DMS53 (cell line): Measurements from ENCODE around the gene TMEM255A.
A peak's percentile ranks its signal among the peaks of the same experiment; 100 is the strongest.

Source experiments
- DNase-seq: peaks from one replicate; lab custom pipeline; 2025; lab: John Stamatoyannopoulos, UW

Gene TMEM255A

DNA sequence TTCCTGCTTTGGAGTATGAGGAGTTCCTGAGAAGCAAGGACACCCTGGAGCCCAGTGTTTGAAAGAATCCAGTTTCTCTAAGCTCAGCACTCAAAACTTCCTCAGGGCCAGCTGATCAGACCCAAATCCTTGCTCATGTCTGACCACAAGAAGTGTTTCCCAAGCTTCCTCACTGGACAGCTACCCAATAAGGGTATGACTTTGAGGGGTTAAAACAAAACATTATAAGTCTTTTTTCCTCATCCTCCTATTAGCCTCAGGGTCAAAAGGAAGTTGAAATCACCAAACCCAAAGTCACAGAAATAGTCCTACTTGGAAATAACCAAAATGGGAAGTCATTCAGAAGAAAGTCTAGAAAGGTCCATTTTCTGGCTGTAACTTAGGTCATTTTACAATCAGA is 46.9 kb downstream of the TMEM255A start:
- no peak for DNase-seq

DNA sequence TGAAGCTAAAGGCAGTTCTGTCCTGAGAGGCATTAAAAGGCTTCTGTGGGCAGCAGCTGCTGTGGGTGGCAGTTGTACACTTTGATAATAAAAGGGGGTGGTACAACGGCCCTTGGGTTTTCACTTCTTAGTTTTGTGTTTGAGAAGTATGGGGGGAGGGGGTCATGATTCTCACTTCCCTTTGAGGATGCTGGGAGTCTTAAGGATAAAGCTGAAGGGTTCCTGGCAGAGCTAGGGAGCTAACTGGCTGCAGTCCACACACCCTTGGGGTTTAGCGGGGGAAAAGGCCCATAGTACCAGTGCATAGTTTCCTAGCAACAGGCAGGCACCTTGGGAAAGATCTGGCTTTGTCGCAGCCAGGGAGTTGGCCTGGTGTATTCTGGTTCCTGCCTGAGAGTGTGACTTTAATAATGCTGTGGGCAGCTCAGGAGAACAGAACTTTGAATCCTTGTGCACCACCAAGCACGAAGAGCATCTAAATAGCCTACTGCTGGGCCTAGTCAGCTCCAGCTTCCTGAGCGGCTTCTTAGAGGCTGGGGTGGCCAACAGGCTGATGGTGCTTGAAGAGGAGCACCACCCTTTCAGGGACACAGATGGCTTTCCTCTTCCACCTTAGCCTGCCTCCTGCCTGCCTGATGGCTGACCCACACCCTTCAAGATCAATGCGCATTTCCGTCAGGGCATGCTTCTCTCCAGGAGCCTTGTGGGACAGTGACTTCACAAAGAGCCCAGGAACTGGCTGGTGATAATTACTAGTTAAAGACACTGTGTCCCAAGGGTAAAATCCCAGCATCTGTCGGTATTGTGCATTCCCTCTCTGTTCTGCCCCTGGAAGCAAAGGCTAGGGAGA is 48.2 kb downstream of the TMEM255A start:
- no peak for DNase-seq

DNA sequence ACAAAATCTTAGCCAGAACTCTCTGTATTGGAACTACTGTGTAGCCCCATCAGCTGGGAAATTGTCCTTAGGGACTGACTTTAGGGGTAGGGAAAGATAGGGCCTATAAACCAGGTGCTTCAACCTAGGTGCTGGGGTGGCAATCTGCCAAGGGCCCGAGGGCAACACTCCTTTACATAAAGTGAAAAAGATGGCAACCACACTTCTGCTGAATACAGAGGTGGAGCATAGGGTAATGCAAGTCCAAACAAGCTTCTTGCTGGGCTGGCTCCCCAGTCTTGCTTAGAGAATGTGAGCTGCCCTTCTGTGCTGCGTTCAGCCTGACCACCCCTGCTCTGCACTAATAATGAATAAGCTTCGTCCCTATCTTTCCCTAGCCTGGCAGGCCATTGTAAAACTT is 50.9 kb downstream of the TMEM255A start:
- peak; percentile 22 for DNase-seq

DNA sequence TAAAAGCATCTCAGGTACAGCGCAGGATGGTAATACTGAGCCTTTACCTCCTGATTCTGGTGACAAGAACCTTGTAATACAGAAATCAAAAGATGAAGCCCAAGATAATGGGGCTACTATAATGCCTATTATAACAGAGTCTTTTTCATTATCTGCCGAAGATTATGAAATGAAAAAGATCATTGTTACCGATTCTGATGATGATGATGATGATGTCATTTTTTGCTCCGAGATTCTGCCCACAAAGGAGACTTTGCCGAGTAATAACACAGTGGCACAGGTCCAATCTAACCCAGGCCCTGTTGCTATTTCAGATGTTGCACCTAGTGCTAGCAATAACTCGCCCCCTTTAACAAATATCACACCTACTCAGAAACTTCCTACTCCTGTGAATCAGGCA is 57.5 kb downstream of the TMEM255A start:
- DNase-seq: no peak

DNA sequence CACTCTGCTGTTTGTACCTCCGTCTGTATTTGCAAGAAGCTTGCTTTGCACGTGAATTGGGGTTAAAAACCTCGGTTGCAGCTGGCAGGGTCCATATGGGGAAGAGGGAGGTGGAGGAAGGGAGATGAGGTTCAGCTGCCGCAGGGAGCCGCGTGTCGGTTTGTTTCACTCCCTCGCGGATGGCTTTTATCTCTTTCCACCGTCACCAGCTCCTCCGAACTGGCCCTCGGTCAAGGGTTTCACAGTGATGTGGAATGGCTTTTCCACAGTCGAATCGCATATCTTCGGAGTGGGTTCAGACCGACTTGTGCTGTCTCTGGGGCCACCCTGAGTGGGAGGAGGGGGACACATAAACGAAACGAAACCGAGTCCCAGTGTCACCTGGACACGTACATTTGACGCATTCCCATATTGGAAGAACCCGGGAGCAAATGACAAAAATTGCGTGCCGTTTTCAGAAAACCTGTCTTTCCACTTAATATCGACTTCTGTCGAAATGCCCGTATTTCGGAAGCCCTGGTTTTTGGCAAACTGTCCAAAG is 59.7 kb downstream of the TMEM255A start:
- DNase-seq: peak; percentile 74

DNA sequence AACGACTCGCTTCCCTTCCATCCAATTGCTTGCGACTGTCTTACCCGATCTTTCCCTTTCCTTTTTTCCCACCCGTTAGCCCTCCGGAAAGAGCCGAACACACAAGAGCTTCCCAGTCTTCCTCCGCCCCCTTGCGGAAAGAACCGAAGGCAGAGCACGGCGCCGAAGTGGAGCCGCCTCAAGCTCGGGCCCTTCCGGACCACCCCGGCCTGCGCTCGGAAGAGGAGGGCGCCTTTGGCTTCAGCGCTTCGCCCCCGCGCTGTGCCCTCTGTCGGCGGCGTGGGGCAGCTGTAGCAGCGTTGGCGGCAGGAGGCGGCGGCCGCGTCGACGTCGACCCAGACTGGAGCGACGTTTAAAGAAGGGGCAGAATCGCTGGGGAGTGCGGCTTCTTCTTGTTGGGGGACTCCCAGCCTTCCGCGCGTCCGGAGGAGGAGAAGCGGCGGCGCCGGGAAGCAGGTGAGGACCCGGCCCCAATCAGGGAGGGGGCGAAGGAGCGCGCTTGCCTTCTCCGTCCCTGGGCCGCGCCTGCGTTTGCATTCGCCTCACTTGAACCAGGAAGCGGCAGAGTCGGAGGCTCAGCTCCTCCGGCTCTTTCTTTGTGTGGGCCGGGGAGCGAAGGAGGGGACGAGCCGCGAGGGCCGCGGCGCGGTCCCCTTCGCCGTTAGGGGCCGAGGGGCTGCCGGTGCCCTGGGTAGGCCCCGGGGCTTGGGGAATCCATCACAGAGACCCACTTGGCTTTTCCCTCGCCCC is 60.6 kb downstream of the TMEM255A start, which contains the start of gene ZBTB33:
ZBTB33 (plus strand) TSS at position 291 of the 750 bp plus-strand sequence. CDS start 2,604 bp downstream, outside the sequence.
- DNase-seq: peak; percentile 98

DNA sequence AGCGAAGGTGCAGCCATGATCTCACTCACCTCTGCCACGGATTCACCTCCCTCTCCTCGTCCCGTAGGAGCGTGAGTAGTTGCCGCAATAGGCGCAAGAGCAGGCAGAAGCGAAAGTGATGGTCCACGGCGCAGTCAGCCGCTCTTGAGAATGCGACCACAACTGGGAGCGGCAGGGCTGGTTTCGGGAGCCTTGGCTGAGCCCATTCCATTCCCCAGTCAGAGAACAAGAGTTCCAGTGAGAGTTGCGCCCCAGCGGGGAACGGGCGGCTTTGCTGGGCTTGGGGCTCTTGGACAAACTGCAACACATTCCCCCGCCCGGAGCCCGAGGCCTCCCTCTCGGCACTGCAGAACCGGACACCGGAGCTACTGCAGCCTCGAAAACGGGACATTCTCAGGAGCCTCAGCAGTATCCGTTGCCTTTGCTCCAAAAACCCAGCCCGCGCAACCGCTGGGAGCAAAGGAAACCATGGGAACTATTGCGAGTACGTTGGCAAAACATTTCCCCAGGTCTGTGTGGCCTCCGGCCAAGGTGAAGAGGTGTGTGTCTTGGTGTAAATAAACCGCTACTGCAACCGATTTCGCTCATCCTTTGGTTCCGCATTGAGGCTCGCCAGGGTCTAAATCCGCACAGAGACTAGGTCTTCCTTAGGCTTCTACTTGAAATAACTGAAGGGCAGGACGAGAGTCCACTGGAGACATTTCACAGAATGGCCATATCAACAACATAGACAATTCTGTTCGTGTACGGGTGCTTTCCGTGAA is 66.3 kb downstream of the TMEM255A start:
- peak; percentile 93 for DNase-seq

DNA sequence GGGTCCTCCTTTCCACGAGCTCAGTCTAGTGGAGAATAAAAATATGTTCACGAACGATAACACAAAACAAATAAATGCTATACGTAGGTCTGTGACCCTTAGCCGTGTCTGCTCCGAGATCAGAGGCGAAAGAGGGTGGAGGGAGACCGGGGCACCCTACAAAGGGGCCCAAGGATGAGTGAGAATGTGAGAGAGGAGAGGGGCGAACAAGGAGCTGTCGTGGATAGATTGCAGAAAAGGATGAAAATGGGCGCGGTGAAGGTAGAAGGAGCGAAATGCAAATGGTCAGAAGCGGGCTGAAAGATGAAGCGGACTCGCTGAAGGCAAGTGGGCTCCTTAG is 66.9 kb downstream of the TMEM255A start:
- DNase-seq: no peak

DNA sequence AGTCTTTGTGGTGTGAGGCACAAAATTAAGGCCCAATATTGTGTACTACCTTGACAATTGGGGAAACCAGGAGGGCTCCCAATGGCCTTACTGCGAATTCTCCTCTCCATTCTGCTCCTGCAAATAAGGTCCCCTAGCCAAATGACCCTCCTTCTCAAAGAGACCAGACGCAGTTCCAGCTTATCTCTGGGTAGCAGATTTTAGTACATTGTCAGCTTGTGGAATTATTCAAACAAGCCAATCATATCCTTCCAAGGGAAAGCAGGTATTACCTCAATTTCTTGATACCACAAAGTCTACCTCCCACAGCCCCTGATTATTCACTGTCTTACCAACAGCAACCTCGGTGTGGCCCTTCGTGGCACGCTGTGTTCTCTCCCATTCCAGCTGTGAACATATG is 68.4 kb downstream of the TMEM255A start:
- DNase-seq: no peak

DNA sequence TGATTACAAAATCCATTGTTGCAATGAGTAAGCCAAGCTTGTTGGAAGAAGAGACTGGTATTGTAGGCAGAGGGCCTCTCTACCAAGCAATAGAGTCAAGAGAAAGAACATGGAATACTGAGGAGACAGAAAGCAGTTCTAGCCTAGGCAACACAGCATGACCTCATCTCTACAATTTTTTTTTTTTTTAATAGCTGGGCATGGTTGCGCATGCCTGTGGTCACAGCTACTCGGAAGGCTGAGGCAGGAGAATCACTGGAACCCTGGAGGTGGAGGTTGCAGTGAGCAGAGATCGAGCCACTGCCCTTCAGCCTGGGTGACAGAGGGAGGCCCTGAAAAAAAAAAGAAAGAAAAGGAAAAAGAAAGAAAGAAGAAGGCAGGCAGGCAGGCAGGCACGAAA is 72.3 kb downstream of the TMEM255A start:
- no peak for DNase-seq

DNA sequence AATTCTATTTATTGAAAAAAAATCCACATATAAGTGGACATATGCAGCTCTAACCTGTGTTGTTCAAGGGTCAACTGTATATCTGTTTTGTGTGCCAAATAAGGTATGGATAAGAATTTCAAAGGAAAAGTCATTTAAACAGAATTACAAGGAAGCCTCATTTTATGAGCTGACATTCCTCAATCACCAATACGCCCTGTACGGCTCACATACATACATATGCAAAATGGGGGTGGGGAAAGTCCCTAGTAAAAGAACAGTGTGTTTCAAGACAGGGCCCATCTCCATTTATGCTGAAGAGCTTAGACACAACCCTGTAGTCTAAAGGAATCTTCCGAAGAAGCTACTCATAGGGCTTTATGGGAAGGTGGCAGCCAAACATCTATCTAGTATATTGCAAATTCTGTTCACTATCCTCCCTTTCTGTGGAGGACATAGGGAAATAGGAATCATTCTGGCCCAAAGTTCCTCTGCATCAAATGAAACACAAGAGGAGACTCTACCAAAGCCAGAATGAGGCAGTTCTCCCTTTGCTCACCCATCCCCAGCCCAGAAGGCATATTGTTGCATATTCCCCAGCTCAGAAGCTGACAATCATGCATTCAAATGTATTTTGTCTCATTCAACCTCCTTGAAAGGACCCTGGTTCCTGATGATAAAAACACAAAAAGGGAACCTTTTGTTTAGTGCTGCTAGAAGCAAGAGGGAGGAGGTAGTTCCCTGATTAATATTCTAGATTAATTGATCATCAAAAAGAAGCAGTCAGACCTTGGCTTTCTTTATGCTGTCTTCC is 74.4 kb downstream of the TMEM255A start:
- no peak for DNase-seq

DNA sequence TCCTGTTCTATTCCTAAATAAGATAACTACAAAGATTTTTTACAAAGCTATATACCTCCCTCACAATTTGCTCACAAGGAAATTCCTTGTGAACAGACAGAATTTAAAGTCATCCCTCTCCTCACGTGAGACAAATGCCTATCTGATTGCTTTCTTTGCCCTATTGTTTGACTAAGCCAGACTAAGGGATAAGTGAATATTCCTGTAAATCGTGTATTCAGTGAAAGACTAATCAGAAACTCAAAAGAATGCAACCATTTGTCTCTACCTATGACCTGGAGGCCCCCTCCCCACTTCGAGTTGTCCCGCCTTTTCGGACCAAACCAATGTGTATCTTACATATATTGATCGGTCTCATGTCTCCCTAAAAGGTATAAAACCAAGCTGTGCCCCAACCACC is 76.0 kb downstream of the TMEM255A start:
- no peak for DNase-seq

DNA sequence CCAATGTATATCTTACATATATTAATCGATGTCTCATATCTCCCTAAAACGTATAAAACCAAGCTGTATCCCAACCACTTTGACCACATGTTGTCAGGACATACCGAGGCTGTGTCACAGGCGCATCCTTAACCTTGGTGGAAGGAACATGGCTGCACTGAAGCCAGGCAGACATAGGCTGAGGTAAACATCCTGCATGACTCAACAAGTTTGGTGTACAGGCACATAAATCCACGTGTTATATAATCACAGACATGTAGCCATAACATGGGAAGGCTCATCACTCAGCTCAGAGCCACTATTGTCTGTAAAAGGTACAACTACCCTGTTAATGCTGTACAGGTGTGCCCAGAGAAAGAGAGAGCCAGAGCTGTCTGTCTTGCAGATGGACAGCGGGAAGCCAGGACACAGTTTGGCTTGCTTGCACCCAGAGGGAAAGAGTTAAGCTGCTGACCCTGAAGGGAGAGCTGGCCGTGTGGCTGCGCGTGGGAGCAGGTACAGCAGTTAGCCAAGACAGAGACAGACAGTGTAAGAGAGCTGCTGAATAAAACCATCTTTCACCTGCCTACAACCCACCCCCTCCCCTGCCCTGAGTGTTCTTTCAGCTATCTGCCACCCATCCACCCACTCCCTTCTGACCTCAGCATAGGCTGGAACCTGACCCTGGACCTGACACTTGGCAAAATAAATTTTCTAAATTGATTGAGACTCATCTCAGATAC is 82.9 kb downstream of the TMEM255A start:
- DNase-seq: no peak

DNA sequence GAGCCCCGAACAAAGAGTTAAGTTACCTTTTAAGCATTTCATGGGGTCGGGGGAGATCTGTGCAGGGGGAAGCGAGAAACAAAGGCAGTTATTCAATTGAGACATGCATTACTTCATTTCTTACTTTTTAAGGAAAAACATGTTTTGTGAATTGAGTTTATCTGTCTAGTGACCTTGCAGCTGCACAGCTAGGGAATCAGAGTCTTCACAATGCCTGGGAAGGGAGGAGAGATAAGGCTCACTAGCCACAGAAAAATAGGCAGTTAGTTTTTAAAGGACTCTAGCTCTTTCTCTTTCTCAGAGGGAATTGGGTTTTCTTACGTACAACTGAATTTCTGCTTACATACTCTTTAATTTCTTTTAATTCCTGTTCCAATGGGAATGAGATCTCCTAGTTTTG is 86.9 kb downstream of the TMEM255A start:
- DNase-seq: no peak

DNA sequence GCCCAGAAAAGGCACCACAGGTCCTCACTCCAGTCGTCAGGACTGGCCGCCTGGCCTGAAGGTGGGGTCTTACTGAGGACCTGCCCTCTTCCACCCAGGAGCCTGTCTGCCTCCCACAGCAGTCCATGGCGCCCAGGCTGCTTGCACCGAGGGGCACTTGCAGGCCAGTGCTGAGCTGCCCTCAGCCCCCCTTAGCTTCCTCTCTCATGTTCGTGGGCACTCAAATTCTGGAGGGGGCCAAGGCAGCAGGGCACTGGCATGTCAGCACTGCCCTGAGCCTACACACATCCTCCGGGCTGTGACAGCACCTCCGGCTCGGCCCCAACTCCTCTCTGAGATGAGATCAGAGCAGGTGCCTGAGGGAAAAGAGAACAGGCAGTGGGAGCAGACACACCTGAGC is 87.9 kb downstream of the TMEM255A start:
- no peak for DNase-seq

DNA sequence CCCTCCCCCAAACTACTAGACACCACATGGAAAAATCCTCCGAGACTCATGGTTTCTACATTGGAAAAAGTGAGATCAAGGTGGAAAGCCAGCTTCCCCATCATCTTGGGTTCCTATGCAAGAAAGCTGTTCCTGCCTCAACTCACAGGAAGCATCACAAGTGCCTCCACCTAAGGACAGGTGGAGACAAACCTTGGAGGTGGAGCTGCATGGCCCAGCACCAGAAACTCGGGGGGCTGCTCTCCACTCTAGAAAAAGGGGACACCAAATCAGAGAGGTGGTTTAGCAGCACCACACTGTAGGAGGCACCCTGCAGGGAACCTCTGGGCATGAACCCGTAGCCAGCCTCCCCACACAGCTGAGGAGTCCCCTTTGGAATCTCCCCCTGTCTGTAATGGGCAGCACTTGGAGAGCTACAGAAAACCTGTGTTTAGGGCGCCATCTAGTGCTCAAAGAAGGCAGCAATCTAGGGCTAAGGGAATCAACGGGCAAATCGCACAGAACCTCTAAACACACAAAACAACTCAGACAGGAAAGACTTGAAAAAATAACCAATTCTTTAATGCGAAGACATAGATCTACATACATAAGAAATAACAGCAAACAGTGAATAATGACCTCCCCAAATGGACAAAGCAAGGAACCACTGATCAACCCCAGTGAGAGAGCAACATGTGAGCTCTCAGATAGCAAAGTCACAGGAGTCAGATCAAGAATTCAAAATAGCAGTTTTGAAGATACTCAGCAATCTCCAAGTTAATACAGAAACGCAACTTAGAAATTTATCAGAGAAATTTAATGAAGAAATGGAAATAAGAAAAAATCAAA is 97.6 kb downstream of the TMEM255A start:
- peak; percentile 70 for DNase-seq
